Esophagus muscularis mucosa (tissue), 4 donors: ENCODE results near the gene RELL2. TPM values are rescaled to one million over a fixed set of nuclear protein-coding genes. Genes with fewer than 3 reads are reported as not detected.

Experiments used
- DNase-seq: peaks from one replicate; pipeline ENCODE4 v3.0.0-alpha.2; 2017; ENCODE audit errors: extremely low spot score
- H3K27ac ChIP-seq, 4 donors: fragments of 200-600 bp; sonication (generic); replicated peaks in 1 of 4; 1 replicate in 3 of 4; 2 replicates in 1 of 4; pipeline ENCODE4 v1.5.1; 2016 to 2019; ENCODE audit warnings: mild to moderate bottlenecking in 1 of 4
- H3K27me3 ChIP-seq, 4 donors: fragments of 200-600 bp; sonication (generic); one replicate each; pipeline versions ENCODE4 v1.5.1 to v1.6.0; 2016 to 2019
- H3K36me3 ChIP-seq, 4 donors: fragments of 200-600 bp; sonication (generic); one replicate each; pipeline ENCODE4 v1.5.1; 2016 to 2019
- H3K4me1 ChIP-seq, 4 donors: fragments of 200-600 bp; sonication (generic); one replicate each; pipeline ENCODE4 v1.5.1; 2016 to 2019
- H3K4me3 ChIP-seq, 4 donors: fragments of 200-600 bp; sonication (generic); 1 replicate in 2 of 4; 2 replicates in 2 of 4; pipeline ENCODE4 v1.5.1; 2016 to 2019; ENCODE audit warnings: mild to moderate bottlenecking in 4 of 4, moderate library complexity in 1 of 4
- H3K9me3 ChIP-seq, 4 donors: fragments of 200-600 bp; sonication (generic); 1 replicate in 3 of 4; 2 replicates in 1 of 4; pipeline ENCODE4 v1.5.1; 2016 to 2019
- EP300 ChIP-seq: sonication (generic); formaldehyde crosslinking; IDR thresholded peaks from one replicate; pipeline ENCODE4 v1.6.1; 2017; ENCODE audit warnings: antibody characterized with exemption
- POLR2A ChIP-seq: fragments of 450-650 bp; IDR thresholded peaks from one replicate; pipeline ENCODE4 v1.6.1; 2017; ENCODE audit warnings: antibody characterized with exemption, moderate library complexity, mild to moderate bottlenecking, low read depth
- POLR2AphosphoS5 ChIP-seq, 2 donors: sonication (generic); formaldehyde crosslinking; IDR thresholded peaks; one replicate each; pipeline ENCODE4 v1.6.1; 2017; ENCODE audit warnings: antibody characterized with exemption in 2 of 2
- WGBS: methylation state at CpG from one replicate; pipeline ENCODE4 v1.1.5; 2018; 5-methylcytosine and 5-hydroxymethylcytosine counted together
- intact Hi-C: fragments of 100-400 bp; cut with DNase I; formaldehyde crosslinking; loops from one replicate; pipeline ENCODE4 v1.15.1; 2023
- total RNA-seq, 4 donors: library from RNA; depleted of rRNA; stranded (reverse); fragments of >200 nt; gene quantifications; one replicate each; pipeline versions ENCODE4 v1.1.0 to v1.2.1, GENCODE V29; 2016
- TF ChIP-seq, protein P1 (sequence below), 3 experiments: fragments of 200-600 bp in 2 of 3; fragments of 450-650 bp in 1 of 3; sonication (generic) in 2 of 3; IDR thresholded peaks; one replicate each; pipeline ENCODE4 v1.5.1; 2017 to 2019; ENCODE audit warnings: antibody characterized with exemption in 3 of 3, mild to moderate bottlenecking in 2 of 3, moderate library complexity in 1 of 3

RELL2 gene
- total RNA-seq, 4 donors from 2014 or later: 1.2 to 5.1 (median 2.6) TPM

DNA sequence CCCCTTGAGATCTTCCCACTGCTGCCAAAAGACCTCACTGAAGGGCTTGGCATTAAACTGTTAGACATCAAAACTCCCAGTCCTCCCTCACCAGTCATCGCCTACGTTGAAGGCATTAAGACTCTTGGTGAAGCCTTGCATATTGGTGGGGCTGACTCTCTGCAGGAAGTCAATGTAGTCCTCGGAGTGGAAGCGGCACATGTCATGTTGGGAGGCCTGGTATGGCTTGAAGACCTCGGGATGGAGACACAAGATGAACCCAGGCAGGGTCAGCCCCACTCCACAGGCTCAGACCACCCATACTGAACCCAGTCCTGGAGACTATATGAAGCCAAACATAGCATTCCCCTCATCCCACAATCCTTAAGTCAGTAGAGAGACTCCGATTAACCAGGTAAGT lies 2.1 kb upstream of the RELL2 start:
- H3K4me3 ChIP-seq: no peak overlapping the region
- TF ChIP-seq POLR2A (no peak), EP300 (no peak), POLR2AphosphoS5 (IDR thresholded peaks at IDR 0.05) (no peak)
- TF ChIP-seq, protein P1, sequence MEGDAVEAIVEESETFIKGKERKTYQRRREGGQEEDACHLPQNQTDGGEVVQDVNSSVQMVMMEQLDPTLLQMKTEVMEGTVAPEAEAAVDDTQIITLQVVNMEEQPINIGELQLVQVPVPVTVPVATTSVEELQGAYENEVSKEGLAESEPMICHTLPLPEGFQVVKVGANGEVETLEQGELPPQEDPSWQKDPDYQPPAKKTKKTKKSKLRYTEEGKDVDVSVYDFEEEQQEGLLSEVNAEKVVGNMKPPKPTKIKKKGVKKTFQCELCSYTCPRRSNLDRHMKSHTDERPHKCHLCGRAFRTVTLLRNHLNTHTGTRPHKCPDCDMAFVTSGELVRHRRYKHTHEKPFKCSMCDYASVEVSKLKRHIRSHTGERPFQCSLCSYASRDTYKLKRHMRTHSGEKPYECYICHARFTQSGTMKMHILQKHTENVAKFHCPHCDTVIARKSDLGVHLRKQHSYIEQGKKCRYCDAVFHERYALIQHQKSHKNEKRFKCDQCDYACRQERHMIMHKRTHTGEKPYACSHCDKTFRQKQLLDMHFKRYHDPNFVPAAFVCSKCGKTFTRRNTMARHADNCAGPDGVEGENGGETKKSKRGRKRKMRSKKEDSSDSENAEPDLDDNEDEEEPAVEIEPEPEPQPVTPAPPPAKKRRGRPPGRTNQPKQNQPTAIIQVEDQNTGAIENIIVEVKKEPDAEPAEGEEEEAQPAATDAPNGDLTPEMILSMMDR (IDR thresholded peaks at IDR 0.05): no peak
- 95% methylated on average over 3 of the region's 6 CpGs for WGBS
- H3K27me3 ChIP-seq: peaks cover 0 to 9% (median 0%) of the 10 kb centered on the region in 4 donors
- intact Hi-C loops: no loop called here
- H3K27ac ChIP-seq: no peak overlapping the region
- H3K36me3 ChIP-seq: peaks cover 0 to 18% (median 9%) of the 10 kb centered on the region in 4 donors
- H3K9me3 ChIP-seq: peaks cover 0 to 3% (median 0%) of the 10 kb centered on the region in 4 donors
- peak; percentile 57 for DNase-seq
- H3K4me1 ChIP-seq: peaks cover 28 to 57% (median 39%) of the 10 kb centered on the region in 4 donors

DNA sequence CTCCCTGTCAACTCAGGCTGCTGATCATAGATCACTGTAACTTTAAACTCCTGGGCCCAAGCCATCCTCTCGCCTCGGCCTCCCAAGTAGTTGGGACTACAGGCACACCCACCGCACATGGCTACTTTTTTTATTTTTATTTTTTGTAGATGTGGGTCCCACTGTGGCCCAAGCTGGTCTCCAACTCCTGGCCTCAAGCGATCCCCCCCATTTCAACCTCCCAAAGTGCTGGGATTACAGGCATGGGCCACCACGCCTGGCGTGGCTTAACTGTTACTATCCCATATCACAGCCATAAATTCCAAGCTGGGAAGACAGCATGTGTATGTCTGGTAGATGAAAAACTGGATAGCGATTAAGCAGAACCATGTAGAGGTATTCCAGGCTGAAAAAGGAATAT lies 1.2 kb upstream of the RELL2 start:
- TF ChIP-seq EP300 (no peak), POLR2AphosphoS5 (IDR thresholded peaks at IDR 0.05) (no peak), POLR2A (no peak)
- TF ChIP-seq, protein P1 (IDR thresholded peaks at IDR 0.05): no peak
- peaks cover 0 to 15% (median 4%) of the 10 kb centered on the region in 4 donors for H3K36me3 ChIP-seq
- H3K27ac ChIP-seq: peak overlapping the region in 1 of 4 donors; percentile 79
- peaks cover 0 to 3% (median 0%) of the 10 kb centered on the region in 4 donors for H3K9me3 ChIP-seq
- WGBS: 65% methylated on average over 7 of the region's 7 CpGs
- H3K4me3 ChIP-seq: peak overlapping the region; percentile 74 to 99 (median 76)
- H3K4me1 ChIP-seq: peaks cover 28 to 57% (median 39%) of the 10 kb centered on the region in 4 donors
- DNase-seq: no peak
- intact Hi-C loops: no loop called here
- H3K27me3 ChIP-seq: peaks cover 0 to 9% (median 0%) of the 10 kb centered on the region in 4 donors

DNA sequence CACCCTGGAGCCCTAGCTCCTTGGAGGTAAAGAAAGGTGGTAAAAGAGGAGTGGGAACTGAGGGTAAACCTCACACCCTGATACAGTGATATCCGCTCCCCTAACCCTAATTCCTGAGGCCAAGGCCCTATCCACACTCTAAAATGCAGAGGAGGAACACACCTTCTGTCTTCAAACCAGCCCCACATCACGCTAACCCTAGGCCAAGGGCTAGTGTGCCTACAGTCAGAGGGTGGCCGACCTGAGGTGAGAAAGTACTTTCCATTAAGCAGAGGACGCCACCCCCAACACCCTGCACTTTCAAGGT lies 738 bp upstream of the RELL2 start:
- H3K4me3 ChIP-seq: peak overlapping the region; percentile 74 to 99 (median 76)
- 8% methylated on average over 4 of the region's 4 CpGs for WGBS
- peaks cover 0 to 3% (median 0%) of the 10 kb centered on the region in 4 donors for H3K9me3 ChIP-seq
- H3K36me3 ChIP-seq: peaks cover 0 to 19% (median 4%) of the 10 kb centered on the region in 4 donors
- peak overlapping the region; percentile 78 to 81 (median 78) for H3K27ac ChIP-seq
- DNase-seq: no peak
- intact Hi-C loops: no loop called here
- peaks cover 28 to 57% (median 39%) of the 10 kb centered on the region in 4 donors for H3K4me1 ChIP-seq
- peaks cover 0 to 9% (median 0%) of the 10 kb centered on the region in 4 donors for H3K27me3 ChIP-seq
- TF ChIP-seq POLR2AphosphoS5 (IDR thresholded peaks at IDR 0.05) (no peak), EP300 (no peak), POLR2A (no peak)
- TF ChIP-seq, protein P1 (IDR thresholded peaks at IDR 0.05): no peak

DNA sequence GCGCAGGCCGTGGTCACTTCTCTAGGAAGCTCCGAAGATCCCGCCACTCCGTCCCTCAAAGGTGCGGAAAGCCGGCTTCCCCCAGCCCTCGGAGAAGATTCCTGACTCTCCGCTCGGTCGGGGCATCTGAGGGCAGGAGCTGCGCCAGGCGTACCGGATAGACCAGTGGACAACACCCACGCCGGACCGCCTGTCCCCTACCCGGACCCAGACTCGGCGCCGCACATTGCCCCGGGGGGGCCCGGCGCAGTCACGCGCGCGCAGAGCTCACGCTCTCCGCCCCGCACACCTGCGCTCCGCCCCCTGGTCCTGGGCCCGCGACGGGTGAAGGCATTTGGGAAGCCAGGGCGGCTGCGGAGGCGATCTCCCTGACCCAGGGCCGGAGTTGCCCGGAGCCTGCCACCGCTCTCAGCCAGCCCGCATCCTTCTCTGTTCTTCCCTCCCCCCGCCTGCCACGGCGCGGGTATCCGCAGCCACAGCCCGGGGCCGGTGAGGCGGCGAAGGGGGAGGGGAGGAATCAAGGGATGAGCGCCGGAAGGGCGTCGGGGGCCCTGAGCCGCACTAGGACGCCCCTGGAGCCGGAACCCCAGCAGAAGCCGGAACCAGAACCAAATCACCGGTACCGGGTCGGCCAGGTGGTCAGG lies 448 bp downstream of the RELL2 start:
- H3K27ac ChIP-seq: peak overlapping the region; percentile 78 to 81 (median 78)
- no peak for DNase-seq
- WGBS: under 1% methylated on average over 20 of the region's 63 CpGs

More for the DNA sequence above, 448 bp downstream of the RELL2 start:
- H3K4me1 ChIP-seq: peaks cover 28 to 54% (median 39%) of the 10 kb centered on the region in 4 donors
- TF ChIP-seq EP300: no peak
- TF ChIP-seq, protein P1 (IDR thresholded peaks at IDR 0.05): no peak
- intact Hi-C loops: no loop called here
- peak overlapping the region; percentile 74 to 99 (median 76) for H3K4me3 ChIP-seq
- peaks cover 0 to 25% (median 4%) of the 10 kb centered on the region in 4 donors for H3K36me3 ChIP-seq
- peaks cover 0 to 9% (median 0%) of the 10 kb centered on the region in 4 donors for H3K27me3 ChIP-seq
- H3K9me3 ChIP-seq: peaks cover 0 to 3% (median 0%) of the 10 kb centered on the region in 4 donors
